Adrenal gland (tissue), 5 donors: ENCODE data around the gene ABCC6.
"Not testable (repeated sequence)": the region's sequence is repeated elsewhere in the genome, so short reads cannot be mapped to it uniquely, and the experiment has no call there.

Experiments
- POLR2A ChIP-seq, 2 donors: fragments of 450-650 bp; IDR thresholded peaks; one replicate each; pipeline ENCODE4 v1.6.1; 2017; ENCODE audit warnings: antibody characterized with exemption in 2 of 2, mild to moderate bottlenecking in 2 of 2, moderate library complexity in 1 of 2
- TF ChIP-seq, protein P1 (sequence below), 6 experiments: fragments of 450-650 bp in 4 of 6; fragments of 200-600 bp in 2 of 6; sonication (generic) in 1 of 6; IDR thresholded peaks; 1 replicate in 5 of 6; 2 replicates in 1 of 6; pipeline versions ENCODE4 v1.5.1 to v1.8.0; 2016 to 2021; ENCODE audit warnings: antibody characterized with exemption in 6 of 6, mild to moderate bottlenecking in 2 of 6, moderate library complexity in 1 of 6
- donor health status: DM: no; HTN: no; CAD: no.

DNA sequence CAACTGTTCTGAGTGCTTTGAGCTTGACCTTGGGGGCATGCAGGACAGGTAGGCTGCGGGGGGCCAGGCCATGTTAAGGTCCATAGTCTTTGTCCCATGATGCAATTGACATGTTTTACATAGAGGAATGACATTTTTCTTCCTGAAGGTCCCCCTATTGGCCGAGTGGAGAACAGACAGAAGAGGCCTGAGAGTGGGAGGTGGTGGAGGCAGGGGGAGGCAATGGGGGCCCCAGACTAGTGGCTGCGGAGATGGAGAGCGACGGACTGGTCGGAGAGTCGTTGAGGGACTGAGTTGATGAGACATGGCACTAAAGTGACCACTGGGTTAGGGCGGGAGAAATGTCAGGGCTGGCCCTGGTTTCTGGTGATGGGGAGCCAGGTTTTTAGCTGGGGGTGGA lies 48.4 kb upstream of the ABCC6 start:
- TF ChIP-seq, protein P1, sequence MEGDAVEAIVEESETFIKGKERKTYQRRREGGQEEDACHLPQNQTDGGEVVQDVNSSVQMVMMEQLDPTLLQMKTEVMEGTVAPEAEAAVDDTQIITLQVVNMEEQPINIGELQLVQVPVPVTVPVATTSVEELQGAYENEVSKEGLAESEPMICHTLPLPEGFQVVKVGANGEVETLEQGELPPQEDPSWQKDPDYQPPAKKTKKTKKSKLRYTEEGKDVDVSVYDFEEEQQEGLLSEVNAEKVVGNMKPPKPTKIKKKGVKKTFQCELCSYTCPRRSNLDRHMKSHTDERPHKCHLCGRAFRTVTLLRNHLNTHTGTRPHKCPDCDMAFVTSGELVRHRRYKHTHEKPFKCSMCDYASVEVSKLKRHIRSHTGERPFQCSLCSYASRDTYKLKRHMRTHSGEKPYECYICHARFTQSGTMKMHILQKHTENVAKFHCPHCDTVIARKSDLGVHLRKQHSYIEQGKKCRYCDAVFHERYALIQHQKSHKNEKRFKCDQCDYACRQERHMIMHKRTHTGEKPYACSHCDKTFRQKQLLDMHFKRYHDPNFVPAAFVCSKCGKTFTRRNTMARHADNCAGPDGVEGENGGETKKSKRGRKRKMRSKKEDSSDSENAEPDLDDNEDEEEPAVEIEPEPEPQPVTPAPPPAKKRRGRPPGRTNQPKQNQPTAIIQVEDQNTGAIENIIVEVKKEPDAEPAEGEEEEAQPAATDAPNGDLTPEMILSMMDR (IDR thresholded peaks at IDR 0.05): not testable (repeated sequence)
- TF ChIP-seq POLR2A (IDR thresholded peaks at IDR 0.05): not testable (repeated sequence)
